Amygdala (tissue), 56 donors: ENCODE results near the gene IPP.
"Not testable (repeated sequence)": the region's sequence is repeated elsewhere in the genome, so short reads cannot be mapped to it uniquely, and the experiment has no call there.

Source experiments
- DNase-seq, 56 donors: peaks; one replicate each; lab custom pipeline; 2025; lab: John Stamatoyannopoulos, UW

Gene IPP

DNA sequence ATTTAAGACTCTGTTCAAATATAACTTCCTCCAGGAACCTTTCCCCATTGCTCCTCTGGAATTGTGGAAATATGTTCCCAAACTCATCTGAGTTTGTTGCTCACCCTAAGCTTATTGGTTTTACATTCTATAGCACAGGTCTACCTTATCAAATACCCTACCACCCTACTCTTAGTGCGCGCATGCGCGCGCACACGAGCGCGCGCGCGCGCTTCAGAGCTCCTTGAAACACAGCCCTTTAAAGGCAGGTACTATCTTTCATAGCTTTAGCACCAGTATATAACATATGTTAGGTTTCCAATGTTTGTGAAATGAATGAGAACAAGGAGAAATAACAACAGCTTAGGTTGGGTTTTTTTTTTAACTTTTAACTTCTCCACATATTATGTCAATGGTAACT is 3.5 kb downstream of the IPP start:
- no peak for DNase-seq

DNA sequence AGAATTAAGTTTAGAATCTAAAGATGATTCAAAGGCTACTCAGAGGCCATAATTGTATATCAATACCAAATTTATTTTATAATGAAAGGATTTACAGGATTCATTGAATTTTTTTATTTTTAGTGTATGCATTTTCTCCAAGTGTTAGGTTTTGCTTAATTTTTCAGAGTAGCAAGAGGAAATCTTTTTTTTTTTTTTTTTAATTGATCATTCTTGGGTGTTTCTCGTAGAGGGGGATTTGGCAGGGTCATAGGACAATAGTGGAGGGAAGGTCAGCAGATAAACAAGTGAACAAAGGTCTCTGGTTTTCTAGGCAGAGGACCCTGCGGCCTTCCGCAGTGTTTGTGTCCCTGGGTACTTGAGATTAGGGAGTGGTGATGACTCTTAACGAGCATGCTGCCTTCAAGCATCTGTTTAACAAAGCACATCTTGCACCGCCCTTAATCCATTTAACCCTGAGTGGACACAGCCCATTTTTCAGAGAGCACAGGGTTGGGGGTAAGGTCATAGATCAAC is 10.8 kb downstream of the IPP start:
- not testable (repeated sequence) for DNase-seq

DNA sequence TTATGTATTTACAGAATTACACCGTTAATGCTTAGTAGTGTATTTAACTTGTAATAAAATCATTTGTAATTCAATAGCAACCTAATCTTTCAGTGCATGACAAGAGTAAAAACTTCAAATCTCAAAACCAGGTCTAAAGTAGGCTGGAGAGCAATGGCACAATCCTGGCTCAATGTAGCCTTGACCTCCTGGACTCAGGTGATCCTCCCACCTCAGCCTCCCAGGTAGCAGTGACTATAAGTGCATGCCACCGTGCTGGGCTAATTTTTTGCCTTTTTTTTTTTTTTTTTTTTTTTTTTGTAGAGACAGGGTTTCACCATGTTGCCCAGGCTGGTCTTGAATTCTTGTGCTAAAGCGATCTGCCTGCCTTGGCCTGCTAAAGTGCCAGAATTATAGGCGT is 11.3 kb downstream of the IPP start:
- no peak for DNase-seq

DNA sequence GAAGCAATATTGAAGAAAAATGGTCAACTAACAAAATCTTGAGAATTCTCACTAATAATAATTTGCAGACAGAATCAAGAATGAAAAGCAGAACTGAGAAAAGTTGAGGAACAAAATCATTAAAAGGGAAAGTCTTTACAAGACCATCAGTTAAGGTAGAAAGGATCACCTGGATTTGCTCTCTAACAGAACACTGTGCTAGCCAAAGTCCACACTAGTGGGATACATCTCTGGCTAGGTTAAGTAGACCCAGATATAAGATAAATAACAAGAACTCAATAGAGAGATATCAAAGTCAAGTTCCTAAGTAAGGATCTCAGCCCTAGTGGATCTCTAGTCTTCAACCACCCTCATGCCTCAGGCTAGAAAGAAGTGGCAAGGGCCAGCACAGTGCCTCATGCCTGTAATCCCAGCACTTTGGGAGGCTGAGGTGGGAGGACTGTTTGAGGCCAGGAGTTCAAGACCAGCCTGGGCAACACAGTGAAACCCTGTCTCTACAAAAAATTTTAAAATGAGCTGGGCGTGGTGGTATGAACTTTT is 19.6 kb downstream of the IPP start:
- no peak for DNase-seq

DNA sequence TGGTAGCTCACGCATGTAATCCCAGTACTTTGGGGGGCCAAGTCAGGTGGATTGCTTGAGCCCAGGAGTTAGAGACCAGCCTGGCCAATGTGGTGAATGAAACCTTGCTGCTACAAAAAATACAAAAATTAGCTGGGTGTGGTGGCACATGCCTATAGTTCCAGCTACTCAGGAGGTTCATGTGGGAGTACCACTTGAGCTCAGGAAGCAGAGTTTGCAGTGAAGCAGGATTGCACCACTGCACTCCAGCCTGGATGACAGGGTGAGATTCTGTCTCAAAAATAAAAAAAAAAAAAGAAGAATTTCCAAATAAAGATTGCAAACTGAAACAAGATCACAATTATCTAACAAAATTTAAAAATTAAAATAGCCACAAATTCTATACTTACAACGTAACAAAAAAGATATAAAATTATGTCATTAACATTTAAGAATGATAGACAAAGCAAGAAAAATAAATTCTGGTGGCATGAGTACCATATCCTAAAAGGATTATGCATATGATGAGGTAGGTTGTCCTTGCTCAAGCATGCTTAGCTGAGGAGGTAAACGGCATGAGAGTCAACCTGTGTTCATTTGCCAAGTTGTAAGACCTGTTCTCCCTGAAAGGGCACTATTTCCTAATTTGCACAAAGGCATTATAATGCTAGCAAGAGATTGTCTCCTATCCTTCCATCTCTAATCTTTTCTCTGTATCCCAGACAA is 20.2 kb downstream of the IPP start:
- DNase-seq: no peak

DNA sequence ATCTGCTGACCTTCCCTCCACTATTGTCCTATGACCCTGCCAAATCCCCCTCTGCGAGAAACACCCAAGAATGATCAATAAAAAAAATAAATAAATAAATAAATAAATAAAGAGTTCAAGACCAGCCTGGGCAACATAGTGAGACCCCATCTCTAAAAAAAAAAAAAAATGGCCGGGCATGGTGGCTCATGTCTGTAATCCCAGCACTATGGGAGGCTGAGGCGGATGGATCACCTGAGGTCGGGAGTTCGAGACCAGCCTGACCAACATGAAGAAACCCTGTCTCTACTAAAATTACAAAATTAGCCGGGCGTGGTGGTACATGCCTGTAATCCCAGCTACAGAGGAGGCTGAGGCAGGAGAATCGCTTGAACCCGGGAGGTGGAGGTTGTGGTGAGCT is 24.4 kb downstream of the IPP start:
- not testable (repeated sequence) for DNase-seq

DNA sequence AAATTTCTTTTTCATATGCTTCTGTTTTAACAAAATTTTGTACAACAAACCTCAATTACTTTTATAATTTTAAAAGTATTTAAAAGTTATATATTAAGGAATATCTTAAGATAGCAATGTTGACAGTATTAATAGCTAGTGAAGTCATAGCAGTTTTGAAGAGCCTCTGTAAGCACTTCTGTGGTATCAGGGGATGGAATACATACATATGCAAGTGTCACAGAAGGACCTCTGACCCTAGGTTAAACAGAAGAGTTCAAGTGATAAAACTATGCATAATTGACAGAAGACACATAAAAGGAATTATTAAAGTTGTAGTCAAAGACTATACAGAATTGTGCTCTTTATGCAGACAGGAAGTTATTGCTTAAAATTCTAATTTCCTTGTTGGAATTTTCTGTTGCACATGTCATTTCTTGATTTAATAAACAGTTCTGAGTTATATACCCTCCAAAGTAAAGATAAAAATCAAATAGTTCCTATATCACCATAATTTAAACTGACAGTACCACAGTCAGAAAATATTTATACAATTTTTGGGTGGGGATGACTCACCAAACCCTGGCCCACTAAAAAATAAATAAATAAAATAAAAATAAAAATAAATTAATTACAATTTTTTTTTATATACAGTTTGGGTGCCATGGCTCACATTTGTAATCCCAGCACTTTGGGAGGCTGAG is 27.1 kb downstream of the IPP start:
- no peak for DNase-seq

DNA sequence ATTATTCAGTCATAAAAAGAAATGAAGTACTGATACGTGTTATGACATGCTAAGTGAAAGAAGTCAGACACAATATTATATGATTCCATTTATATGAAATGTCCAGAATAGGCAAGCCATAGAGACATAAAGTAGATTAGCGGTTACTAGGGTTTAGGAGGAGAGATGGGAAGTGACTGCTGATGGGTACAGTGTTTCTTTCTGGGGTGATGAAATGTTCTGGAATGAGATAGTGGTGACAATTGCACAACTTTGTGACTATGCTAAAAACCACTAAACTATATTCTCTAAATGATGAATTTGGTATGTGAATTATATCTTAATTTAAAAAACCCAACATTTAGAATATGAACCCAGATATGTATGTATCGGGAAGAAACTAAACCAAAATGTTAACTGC is 27.6 kb downstream of the IPP start:
- no peak for DNase-seq

DNA sequence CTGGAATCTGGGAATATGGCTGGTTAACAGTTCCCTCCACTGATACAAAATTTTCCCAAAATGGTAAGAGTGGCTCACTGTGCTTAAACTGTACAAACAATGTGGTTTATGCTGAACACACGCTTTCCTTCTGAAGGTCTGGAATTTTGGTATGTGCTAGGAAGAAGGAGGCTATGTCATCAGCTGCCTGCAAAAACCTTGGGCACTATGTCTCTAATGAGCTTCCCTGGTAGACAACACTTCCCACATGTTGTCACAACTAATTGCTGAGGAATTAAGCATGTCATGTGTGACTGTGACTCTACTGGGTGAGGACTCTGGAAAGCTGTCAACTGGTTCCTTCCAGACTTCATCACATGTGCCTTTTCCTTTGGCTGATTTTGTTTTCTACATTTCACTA is 29.2 kb downstream of the IPP start:
- no peak for DNase-seq

DNA sequence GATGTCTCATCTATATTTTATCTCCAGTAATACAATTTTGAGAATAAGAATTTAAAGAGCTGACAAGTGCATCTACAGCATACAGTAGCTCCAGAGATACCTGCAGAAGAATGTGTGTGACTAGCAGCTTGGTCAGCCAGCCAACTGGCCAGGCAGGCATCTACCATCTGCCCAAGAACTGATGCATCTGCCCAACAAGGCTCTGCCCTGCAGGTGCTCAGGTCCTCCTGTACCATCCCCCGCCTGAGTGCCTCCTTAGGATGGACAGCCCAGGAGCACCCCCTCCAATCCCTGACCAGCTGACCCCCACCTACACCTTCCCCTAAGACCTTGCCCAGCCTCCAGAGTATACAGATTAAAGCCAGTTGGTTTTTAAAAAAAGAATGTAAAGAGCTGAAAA is 32.2 kb downstream of the IPP start:
- DNase-seq: no peak

DNA sequence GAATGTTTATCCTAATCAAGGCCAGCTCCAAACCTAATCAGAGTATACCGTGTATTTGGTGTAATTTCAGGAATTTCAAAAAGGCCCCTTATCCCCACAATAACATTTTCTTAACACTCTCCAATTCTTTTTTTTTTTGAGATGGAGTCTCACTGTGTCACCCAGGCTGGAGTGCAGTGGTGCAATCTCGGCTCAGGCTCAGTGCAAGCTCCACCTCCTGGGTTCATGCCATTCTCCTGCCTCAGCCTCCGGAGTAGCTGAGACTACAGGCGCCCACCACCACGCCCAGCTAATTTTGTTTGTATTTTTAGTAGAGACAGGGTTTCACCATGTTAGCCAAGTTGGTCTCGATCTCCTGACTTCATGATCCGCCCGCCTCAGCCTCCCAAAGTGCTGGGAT is 33.1 kb downstream of the IPP start:
- not testable (repeated sequence) for DNase-seq

DNA sequence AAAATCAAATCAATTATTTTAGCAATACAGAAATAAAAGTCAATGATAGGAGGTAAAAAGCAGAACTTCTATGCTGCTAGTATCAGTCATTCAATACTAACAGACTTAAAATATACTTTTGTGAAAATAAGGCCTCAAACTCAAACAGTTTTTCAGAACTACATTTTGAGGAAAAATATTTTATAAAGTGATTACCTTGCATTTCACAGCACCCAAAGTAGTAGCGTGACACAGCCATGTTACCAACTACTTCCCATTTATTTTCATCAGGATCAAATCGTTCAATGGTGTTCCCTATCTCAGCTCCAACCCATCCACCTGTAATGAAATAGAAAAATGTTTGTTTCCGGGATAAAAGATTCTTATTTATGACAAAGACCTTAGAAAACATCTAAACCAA is 33.8 kb downstream of the IPP start:
- DNase-seq: no peak

DNA sequence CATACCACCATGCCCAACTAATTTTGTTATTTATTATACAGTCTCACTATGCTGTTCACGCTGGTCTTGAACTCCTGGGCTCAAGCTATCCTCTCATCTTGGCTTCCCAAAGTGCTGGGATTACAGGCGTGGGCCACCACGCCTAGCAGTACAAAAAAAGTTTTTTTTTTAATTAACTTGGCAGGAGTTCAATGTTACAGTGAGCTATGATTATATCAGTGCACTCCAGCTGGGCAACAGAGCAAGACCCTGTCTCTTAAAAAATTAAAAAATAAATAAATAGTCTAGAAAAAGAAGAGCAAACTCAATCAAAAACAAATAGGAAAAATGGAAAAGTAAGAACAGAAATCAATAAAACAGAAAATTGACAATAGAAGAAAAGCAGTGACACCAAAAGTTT is 36.7 kb downstream of the IPP start:
- DNase-seq: no peak

DNA sequence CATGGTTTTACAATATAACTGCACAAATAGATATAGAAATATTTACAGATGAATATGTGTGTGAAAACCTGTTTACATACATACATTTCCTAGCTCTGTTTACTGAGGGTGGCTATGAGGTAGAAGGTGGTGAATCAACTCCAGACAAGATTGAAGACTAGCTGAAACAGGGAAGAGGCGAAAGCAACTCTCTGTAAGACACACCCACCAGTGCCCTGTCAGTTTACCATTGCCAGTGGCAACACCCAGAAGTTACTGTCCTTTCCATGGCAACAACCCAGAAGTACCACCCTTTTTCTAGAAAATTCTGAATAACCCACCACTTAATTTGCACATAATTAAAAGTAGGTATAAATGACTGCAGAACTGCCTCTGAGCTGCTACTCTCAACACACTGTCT is 45.8 kb downstream of the IPP start:
- DNase-seq: no peak

DNA sequence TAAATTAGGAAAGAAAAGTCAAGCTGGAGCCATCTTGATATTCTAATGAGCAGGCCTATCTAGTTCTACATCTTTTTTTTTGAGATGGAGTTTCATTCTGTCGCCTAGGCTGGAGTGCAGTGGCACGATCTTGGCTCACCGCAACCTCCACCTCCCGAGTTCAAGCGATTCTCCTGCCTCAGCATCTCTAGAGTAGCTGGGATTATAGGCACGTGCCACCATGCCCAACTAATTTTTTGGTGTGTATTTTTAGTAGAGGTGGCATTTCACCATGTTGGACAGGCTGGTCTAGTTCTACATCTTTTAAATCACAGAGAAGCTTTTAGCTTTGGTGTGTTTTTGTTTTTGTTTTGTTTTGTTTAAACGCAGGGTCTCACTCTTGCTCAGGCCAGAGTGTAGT is 55.6 kb downstream of the IPP start:
- DNase-seq: no peak

DNA sequence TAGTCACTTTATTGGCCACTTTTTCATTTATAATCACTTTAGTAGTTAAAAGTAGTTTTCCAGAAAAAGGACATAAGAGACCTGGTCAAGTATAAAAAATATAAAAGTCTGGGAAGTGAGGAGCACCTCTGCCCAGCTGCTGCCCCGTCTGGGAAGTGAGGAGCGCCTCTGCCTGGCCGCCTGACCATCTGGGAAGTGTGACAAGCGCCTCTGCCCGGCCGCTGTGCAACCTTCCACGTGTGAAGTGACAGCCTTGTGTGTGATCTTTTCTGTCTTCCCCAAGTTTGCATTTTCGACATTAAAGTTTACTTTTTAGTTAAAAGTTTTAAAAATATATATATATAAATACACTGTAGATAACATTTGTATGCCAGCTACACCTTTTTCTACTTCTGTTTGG is 56.6 kb downstream of the IPP start:
- not testable (repeated sequence) for DNase-seq

DNA sequence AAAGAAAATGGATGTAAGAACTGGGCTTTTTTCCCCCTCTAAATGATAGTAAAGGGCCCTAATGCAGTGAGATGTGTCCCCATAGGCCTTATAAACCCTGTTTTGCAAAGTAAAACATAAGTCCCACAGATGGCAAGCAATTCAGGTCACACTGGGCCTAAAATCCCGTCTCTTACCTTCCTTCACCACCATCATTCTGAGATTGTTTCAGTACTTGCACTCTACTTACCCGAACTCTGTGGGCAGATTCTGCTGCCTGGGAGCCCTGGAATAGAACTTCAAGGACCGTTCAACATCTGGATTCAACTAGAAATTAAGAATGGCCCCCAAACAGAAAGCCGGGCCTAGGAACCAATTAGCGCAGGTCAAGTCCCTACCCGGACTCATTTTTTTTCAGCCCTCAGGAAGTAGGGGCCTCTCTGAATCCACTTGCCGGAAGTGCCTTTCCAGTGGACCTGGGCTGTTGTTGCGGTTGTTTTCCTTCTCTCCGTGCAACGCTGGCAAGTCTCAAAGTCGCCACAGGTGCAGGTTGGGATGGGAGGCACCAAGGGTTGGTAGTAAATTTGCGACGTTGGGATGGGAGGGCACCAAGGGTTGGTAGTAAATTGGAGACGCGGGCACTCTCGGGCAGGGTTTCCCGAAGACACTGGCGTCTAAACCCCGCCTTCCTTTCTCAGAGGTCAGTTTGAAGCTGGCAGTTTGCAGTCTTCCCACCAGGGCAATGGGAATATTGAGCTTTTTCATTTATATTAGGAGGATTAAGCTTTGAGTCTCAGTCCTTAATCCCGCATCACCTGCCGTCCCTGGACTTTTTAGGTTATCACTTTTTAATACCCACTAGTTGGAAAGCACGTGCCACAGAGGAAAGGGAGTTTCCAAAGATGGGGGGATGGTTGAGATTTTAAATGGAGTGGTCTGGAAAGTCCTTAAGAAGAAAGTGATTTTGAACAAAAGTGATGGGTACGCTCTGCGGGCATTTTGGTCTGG is 62.4 kb downstream of the IPP start, which contains the start of gene TMEM69:
Gene TMEM69 (plus strand): TSS at position 428 of the 987 bp plus-strand sequence. CDS start 2,888 bp downstream, outside the sequence.
- DNase-seq: peak in 55 of 56 donors; percentile 9 to 87 (median 61)

DNA sequence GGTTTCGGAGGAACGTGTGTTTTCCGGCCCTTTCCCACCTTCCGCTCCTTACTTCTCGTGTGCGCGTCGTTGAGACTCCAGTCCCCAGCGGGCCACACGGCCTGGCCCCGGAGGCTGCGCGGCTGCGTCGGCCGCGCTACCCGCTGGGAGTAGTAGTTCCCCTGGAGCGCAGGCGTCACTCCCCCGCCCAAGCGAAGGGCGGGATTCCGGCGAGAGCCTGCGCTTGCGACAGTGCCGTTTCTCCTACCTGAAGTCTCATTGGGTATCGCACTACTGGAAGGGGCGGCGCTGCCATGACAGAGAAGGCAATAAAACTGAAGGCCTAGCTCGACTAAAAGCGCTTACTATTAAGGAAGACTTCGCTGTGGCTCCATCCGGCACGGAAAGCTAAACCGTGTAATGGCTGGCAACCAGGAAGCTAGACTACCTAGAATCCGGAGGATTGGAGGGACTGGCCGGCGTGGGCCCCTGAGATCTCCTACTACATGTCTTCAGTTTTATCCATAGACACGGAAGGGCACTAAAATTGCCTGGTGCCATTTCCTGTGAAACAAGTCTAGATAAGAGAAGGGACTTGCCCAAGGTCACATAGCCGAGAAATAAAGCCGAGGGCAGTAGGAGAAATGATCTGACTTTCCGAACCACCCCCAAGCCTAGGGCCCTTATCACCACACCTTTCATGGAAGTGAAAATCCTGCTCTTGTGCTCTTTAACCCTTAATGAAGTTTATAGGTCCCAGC is 63.3 kb downstream of the IPP start:
- DNase-seq: peak; percentile 63 to 99 (median 95)

DNA sequence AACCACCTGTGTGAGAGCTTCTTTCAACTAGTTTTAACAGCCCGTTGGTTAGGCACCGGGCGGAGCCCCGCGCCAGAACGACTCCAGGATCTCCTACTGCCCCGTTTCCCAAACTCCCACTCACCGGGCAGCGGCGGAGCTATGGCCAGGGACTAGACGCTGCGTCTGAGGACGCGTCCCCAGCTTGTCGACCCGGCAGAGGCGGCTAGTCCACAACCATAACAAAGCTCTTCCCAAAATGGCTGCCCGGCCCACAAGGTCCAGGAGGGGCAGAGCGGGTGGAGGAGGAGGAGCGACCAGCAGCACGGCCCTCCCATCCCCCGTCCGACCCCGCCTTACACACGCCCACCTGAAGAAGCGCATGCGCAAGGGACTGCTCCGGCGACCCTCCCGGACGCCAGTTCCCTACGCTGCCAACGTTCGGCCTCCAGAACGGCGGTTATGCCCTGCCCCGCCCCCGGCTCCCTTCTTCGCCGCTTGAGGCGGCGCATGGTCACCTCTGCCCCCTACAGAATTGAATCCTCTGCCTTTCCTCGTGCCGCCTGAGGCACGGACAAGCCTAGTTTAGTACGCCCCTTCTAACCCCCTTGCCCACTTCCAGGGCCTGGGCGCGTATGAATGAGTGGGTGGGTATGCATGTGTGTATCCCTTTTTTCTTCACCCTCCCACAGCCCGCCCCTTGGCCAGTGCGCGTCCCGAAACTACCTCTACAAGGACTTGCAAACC is 64.0 kb downstream of the IPP start, which contains the start of gene GPBP1L1:
Gene GPBP1L1 (minus strand): TSS at position 246 of the 726 bp plus-strand sequence. CDS start 27,446 bp downstream, outside the sequence.
- DNase-seq: peak; percentile 65 to 99 (median 95)
